H9 (cell line): ENCODE results near the gene MEIS2. TPM values are rescaled to one million over a fixed set of nuclear protein-coding genes. Genes with fewer than 3 reads are reported as not detected.

Source experiments
- DNase-seq: peaks from one replicate; pipeline ENCODE4 v3.0.0-alpha.2; 2017
- H2AFZ ChIP-seq: one replicate; pipeline ENCODE4 v1.6.1; 2013; ENCODE audit warnings: mild to moderate bottlenecking, low read length, control low read depth, moderate library complexity
- H2AK5ac ChIP-seq: 2 replicates; pipeline ENCODE4 v1.6.1; 2013; ENCODE audit warnings: low read length, control low read depth, mixed read lengths; ENCODE audit not compliant: insufficient read length
- H2BK120ac ChIP-seq: one replicate; pipeline ENCODE4 v1.6.1; 2013; ENCODE audit warnings: low read depth, mild to moderate bottlenecking, low read length, control low read depth, inconsistent platforms; ENCODE audit not compliant: poor library complexity, severe bottlenecking
- H2BK12ac ChIP-seq: 2 replicates; pipeline ENCODE4 v1.6.1; 2013; ENCODE audit warnings: low read length, control low read depth, mixed read lengths, low read depth; ENCODE audit not compliant: insufficient read length
- H2BK15ac ChIP-seq: 2 replicates; pipeline ENCODE4 v1.6.1; 2013; ENCODE audit warnings: low read depth, low read length, control low read depth
- H2BK20ac ChIP-seq: one replicate; pipeline ENCODE4 v1.6.1; 2013; ENCODE audit warnings: low read depth, mild to moderate bottlenecking, low read length, control low read depth, inconsistent platforms; ENCODE audit not compliant: poor library complexity, severe bottlenecking
- H2BK5ac ChIP-seq: 2 replicates; pipeline ENCODE4 v1.6.1; 2013; ENCODE audit warnings: low read length, control low read depth, mixed read lengths; ENCODE audit not compliant: insufficient read length
- H3K14ac ChIP-seq: 2 replicates; pipeline ENCODE4 v1.6.1; 2013; ENCODE audit warnings: low read length, control low read depth; ENCODE audit not compliant: insufficient read depth
- H3K18ac ChIP-seq: 2 replicates; pipeline ENCODE4 v1.6.1; 2013; ENCODE audit warnings: low read depth, mild to moderate bottlenecking, mixed read lengths, low read length, control low read depth; ENCODE audit not compliant: insufficient read length
- H3K23ac ChIP-seq: 2 replicates; pipeline ENCODE4 v1.6.1; 2013; ENCODE audit warnings: low read length, control low read depth, mixed read lengths, low read depth; ENCODE audit not compliant: insufficient read length
- H3K23me2 ChIP-seq: 2 replicates; pipeline ENCODE4 v1.6.1; 2013; ENCODE audit warnings: low read depth, mild to moderate bottlenecking, mixed read lengths, low read length, control low read depth; ENCODE audit not compliant: insufficient read length, poor library complexity, severe bottlenecking
- H3K27ac ChIP-seq: 2 replicates; pipeline ENCODE4 v1.5.1; 2013; ENCODE audit warnings: low read length, control low read depth, mixed read lengths, low read depth; ENCODE audit not compliant: insufficient read length
- H3K27me3 ChIP-seq: 2 replicates; pipeline ENCODE4 v1.6.1; 2013; ENCODE audit warnings: low read length, control low read depth, inconsistent platforms; ENCODE audit not compliant: insufficient read depth
- H3K4ac ChIP-seq: 2 replicates; pipeline ENCODE4 v1.6.1; 2013; ENCODE audit warnings: low read depth, mild to moderate bottlenecking, control low read depth, inconsistent platforms, low read length, moderate library complexity
- H3K4me1 ChIP-seq: 2 replicates; pipeline ENCODE4 v1.6.1; 2013; ENCODE audit warnings: low read length, control low read depth, inconsistent platforms; ENCODE audit not compliant: insufficient read depth
- H3K4me2 ChIP-seq: 2 replicates; pipeline ENCODE4 v1.6.1; 2013; ENCODE audit warnings: low read length, control low read depth, mixed read lengths; ENCODE audit not compliant: insufficient read length, insufficient read depth
- H3K56ac ChIP-seq: 2 replicates; pipeline ENCODE4 v1.6.1; 2013; ENCODE audit warnings: low read depth, mild to moderate bottlenecking, mixed read lengths, low read length, control low read depth; ENCODE audit not compliant: insufficient read length
- H3K79me1 ChIP-seq: 2 replicates; pipeline ENCODE4 v1.6.1; 2013; ENCODE audit warnings: low read depth, mild to moderate bottlenecking, moderate library complexity, low read length, control low read depth, inconsistent platforms; ENCODE audit not compliant: insufficient read depth, poor library complexity, severe bottlenecking
- H3K79me2 ChIP-seq: 2 replicates; pipeline ENCODE4 v1.6.1; 2013; ENCODE audit warnings: low read length, control low read depth, inconsistent platforms; ENCODE audit not compliant: insufficient read depth
- H3K9ac ChIP-seq: 2 replicates; pipeline ENCODE4 v1.6.1; 2013; ENCODE audit warnings: low read length, control low read depth, mixed read lengths; ENCODE audit not compliant: insufficient read length; ENCODE audit errors: extremely low read depth
- H3K9me3 ChIP-seq: one replicate; pipeline ENCODE4 v1.6.1; 2013; ENCODE audit warnings: low read depth, low read length, inconsistent platforms; ENCODE audit not compliant: control insufficient read depth
- H3T11ph ChIP-seq: one replicate; pipeline ENCODE4 v1.6.1; 2013; ENCODE audit warnings: mild to moderate bottlenecking, low read length, control low read depth, inconsistent platforms
- H4K20me1 ChIP-seq: one replicate; pipeline ENCODE4 v1.6.1; 2013; ENCODE audit not compliant: control insufficient read depth, insufficient read length, insufficient read depth
- H4K5ac ChIP-seq: 2 replicates; pipeline ENCODE4 v1.6.1; 2013; ENCODE audit warnings: low read depth, mild to moderate bottlenecking, mixed read lengths, low read length, control low read depth; ENCODE audit not compliant: insufficient read length
- H4K8ac ChIP-seq: replicated peaks from 2 replicates; pipeline ENCODE4 v1.6.1; 2013; ENCODE audit warnings: low read length, control low read depth, mixed read lengths, low read depth; ENCODE audit not compliant: insufficient read length
- H4K91ac ChIP-seq: 2 replicates; pipeline ENCODE4 v1.6.1; 2013; ENCODE audit warnings: low read depth, mild to moderate bottlenecking, moderate library complexity, mixed read lengths, low read length, control low read depth; ENCODE audit not compliant: insufficient read length
- H3K27ac Mint-ChIP-seq, 3 experiments: 2 replicates in 2 of 3; 3 replicates in 1 of 3; pipeline ENCODE4 v1.8.0; 2020 to 2021; ENCODE audit warnings: mixed read lengths in 3 of 3, mild to moderate bottlenecking in 1 of 3, moderate library complexity in 1 of 3
- H3K27me3 Mint-ChIP-seq: 2 replicates; pipeline ENCODE4 v1.8.0; 2021; ENCODE audit warnings: low read depth, mild to moderate bottlenecking, moderate library complexity, mixed read lengths
- H3K36me3 Mint-ChIP-seq, 3 experiments: 2 replicates in 2 of 3; 3 replicates in 1 of 3; pipeline ENCODE4 v1.8.0; 2020 to 2021; ENCODE audit warnings: low read depth in 3 of 3, mixed read lengths in 3 of 3; ENCODE audit not compliant: insufficient read depth in 1 of 3
- H3K4me1 Mint-ChIP-seq, 2 experiments: 2 replicates each; pipeline ENCODE4 v1.8.0; 2020; ENCODE audit warnings: mixed read lengths in 2 of 2
- H3K4me3 Mint-ChIP-seq, 2 experiments: 2 replicates in 1 of 2; 3 replicates in 1 of 2; pipeline ENCODE4 v1.8.0; 2020 to 2021; ENCODE audit warnings: mild to moderate bottlenecking in 2 of 2, mixed read lengths in 2 of 2, moderate library complexity in 1 of 2
- H3K9me3 Mint-ChIP-seq, 2 experiments: 2 replicates in 1 of 2; 3 replicates in 1 of 2; pipeline ENCODE4 v1.8.0; 2020; ENCODE audit warnings: mild to moderate bottlenecking in 2 of 2, mixed read lengths in 2 of 2, moderate library complexity in 1 of 2
- CTCF ChIP-seq: fragments of 200-600 bp; sonication (generic); conservative IDR thresholded peaks from 3 replicates; pipeline ENCODE4 v1.8.0; 2021; ENCODE audit warnings: antibody characterized with exemption, mild to moderate bottlenecking
- WGBS: extraction: QIAGEN DNeasy Blood & Tissue Kit; methylation state at CpG from one replicate; pipeline ENCODE4 v1.1.7; 2013; ENCODE audit warnings: missing lambda C conversion rate, low lambda C conversion rate, mixed read lengths; ENCODE audit not compliant: insufficient read length; ENCODE audit errors: extremely low coverage; 5-methylcytosine and 5-hydroxymethylcytosine counted together
- total RNA-seq: library from RNA; stranded (reverse); gene quantifications from 2 replicates; pipeline ENCODE4 v1.2.1, GENCODE V29; 2021

MEIS2 gene
- total RNA-seq, 1 experiment from 2014 or later: 0.35 TPM

- Histone ChIP-seq H4K8ac (no peak overlapping the region), H4K91ac (no peak overlapping the region), H3K79me1 (no peaks in the 10 kb centered on the region), H3K79me2 (no peaks in the 10 kb centered on the region), H3K23me2 (no peaks in the 10 kb centered on the region), H2BK12ac (no peak overlapping the region), H3T11ph (no peak overlapping the region), H4K5ac (no peak overlapping the region), H3K27me3 (no peaks in the 10 kb centered on the region), H3K9ac (no peak overlapping the region), H3K23ac (no peak overlapping the region), H3K4me2 (no peak overlapping the region), H3K4ac (no peak overlapping the region), H2BK120ac (no peak overlapping the region), H2AFZ (no peak overlapping the region), H3K56ac (no peak overlapping the region), H3K18ac (no peak overlapping the region), H3K4me1 (no peaks in the 10 kb centered on the region), H3K14ac (no peak overlapping the region), H2BK15ac (no peak overlapping the region), H3K9me3 (no peaks in the 10 kb centered on the region), H2BK20ac (no peak overlapping the region), H4K20me1 (no peaks in the 10 kb centered on the region), H2BK5ac (no peak overlapping the region), H2AK5ac (no peak overlapping the region), H3K27ac (no peak overlapping the region)
- no peak for TF ChIP-seq CTCF
- Mint-ChIP-seq H3K9me3 (no peaks in the 10 kb centered on the region), H3K4me1 (peaks cover 19 to 26% of the 10 kb centered on the region in 2 experiments), H3K27me3 (no peaks in the 10 kb centered on the region), H3K4me3 (no peak overlapping the region), H3K27ac (no peak overlapping the region), H3K36me3 (no peaks in the 10 kb centered on the region; a peak in 1 of 7 replicates)
- DNase-seq: no peak
- WGBS: no CpG with 5 or more reads among the region's 7 CpGs
Observed at GRCh38 chr15:37010595-37010994, 89.8 kb downstream of the MEIS2 start.
